Stimulated activated CD8-positive, alpha-beta memory T cell treated with anti-CD3 and anti-CD28 coated beads, Interleukin-2, amount 100 ng/mL, for 48 hours (primary cell): ENCODE results near the gene XPNPEP3.

Experiments used
- DNase-seq, 2 donors: peaks; one replicate each; pipeline ENCODE4 v3.0.0-alpha.2; 2020; ENCODE audit warnings: low read depth in 2 of 2

The XPNPEP3 gene

DNA sequence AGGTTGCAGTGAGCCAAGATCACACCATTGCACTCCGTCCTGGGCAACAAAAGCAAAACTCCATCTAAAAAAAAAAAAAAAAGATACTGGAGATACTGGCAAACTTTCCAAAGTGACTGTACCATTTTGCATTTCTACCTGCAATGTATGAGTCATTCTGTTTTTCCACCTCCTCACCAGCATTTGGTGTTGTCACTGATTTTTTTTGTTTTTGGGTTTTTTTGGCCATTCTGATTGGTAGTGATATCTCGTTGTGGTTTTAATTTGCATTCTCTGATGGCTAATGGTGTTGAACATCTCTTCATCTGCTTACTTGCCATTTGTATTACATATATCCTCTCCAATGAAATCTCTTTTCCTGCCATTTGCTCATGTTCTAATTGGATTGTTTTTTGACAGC, 82.3 kb downstream of the XPNPEP3 start:
- DNase-seq, result no peak

GRCh38 chr22:40950962-40951794, 94.2 kb downstream of the XPNPEP3 start, which contains the start of gene RBX1:
TSS of gene RBX1 (plus strand) at chr22:40951378. CDS start at chr22:40951399, 21 bp downstream.
- DNase-seq, result peak; percentile 98

- DNase-seq, result no peak
Observed at GRCh38 chr22:40951795-40952605, 95.1 kb downstream of the XPNPEP3 start.

GRCh38 chr22:40953471-40953870, 96.5 kb downstream of the XPNPEP3 start:
- DNase-seq, result no peak

- DNase-seq, result no peak
Observed at GRCh38 chr22:40954113-40954512, 97.2 kb downstream of the XPNPEP3 start.

- no peak for DNase-seq
Observed at GRCh38 chr22:40955571-40955970, 98.6 kb downstream of the XPNPEP3 start.

DNA sequence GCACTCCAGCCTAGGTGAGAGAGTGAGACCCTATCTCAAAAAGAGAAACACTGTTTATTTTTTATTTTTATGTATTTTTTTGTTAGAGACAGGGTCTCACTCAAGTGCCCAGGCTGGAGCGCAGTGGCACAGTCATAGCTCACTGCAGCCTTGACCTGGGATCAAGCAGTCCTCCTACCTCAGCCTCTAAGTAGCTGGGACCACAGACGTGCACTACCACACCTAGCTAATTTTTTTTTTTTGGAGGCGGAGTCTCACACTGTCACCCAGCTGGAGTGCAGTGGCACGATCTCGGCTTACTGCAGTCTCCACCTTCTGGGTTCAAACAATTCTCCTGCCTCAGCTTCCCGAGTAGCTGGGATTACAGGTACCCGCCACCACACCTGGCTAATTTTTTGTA, 100.7 kb downstream of the XPNPEP3 start:
- no peak for DNase-seq

- no peak for DNase-seq
Observed at GRCh38 chr22:40958299-40958698, 101.4 kb downstream of the XPNPEP3 start.

DNA sequence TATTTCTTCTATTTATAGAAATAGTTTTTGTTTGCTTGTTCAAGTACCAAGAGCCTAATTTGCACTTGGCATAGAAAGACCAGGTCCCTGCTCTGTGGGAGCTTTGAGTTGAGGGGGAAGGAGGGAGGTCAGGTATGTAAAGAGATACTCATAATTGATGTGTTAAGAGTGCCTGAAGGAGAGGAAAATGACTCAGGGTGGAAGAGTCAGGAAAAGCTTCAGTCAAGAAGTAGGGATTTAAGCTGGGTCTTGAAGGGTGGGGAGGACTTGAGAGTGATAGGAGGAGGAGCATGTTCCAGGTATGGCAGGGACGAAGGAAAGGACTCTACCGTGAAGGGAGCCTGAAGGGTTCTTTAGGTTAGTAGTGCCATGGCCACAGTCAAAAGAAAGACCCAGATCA, 103.2 kb downstream of the XPNPEP3 start:
- no peak for DNase-seq

DNA sequence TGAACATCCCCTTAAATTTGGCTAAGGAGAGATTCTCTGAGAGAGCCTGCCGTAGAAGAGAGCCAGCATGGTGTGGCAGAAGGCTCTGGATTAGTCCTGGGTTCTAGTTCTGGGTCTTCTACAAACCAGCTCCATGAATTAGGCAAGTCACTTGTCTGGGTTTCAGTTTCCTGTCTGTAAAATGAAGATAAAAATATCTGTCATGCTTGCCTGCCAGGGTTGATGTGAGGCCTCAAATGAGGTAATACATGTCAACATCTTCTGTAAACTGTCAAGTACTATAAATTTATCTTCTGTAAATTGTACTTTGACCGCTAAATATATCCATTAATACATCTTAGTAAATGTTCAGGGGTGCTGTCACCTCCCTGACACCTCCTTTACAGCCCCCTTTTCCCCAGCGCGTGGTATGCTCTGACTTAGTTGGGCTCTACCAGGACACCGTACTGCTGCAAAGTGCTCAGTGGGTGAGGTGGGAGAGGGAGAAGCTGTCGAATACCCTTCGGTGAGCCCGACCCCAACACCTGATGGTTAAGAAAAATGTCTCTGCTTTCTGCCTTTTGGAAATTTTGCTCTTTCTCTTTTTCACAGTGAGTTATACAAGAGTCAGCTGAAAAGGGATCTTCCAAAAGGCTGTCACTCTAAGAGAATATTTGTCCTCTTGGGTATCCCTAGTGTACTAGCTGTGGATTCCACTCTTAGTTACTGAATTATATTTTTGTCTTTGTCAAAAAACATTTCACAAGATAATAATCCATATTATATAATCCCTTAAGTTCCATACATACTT, 109.2 kb downstream of the XPNPEP3 start:
- no peak for DNase-seq

- DNase-seq, result no peak
Observed at GRCh38 chr22:40966726-40967085, 109.8 kb downstream of the XPNPEP3 start.

GRCh38 chr22:40967111-40967760, 110.3 kb downstream of the XPNPEP3 start:
- DNase-seq, result no peak

GRCh38 chr22:40972587-40972986, 115.6 kb downstream of the XPNPEP3 start:
- no peak for DNase-seq

GRCh38 chr22:40973144-40973543, 116.2 kb downstream of the XPNPEP3 start:
- DNase-seq, result no peak

- no peak for DNase-seq
Observed at GRCh38 chr22:40975366-40975765, 118.4 kb downstream of the XPNPEP3 start.

GRCh38 chr22:40976866-40977700, 120.1 kb downstream of the XPNPEP3 start:
- no peak for DNase-seq

GRCh38 chr22:40979198-40979597, 122.2 kb downstream of the XPNPEP3 start:
- DNase-seq, result no peak

DNA sequence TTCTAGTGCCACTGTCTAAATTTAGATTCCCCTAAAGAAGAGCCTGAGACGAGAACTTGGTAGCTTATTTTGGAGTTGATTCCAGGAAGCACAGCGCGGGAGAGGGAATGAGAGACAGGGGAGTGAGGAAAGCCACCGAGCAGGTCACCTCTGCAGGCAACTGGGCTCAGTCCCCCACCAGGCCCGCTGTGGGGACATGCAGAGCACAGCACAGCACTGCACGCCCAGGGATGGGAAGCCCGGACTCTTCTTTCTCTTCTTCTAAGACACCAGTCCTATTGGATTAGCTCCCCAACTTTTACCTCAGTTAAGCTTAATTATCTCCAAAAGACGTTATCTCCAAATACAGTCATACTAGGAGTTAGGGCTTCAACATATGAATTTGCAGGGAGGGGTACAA, 122.9 kb downstream of the XPNPEP3 start:
- DNase-seq, result no peak
